HG03097 (cell line): ENCODE results near the gene HYAL1.
"Not testable (repeated sequence)": the region's sequence is repeated elsewhere in the genome, so short reads cannot be mapped to it uniquely, and the experiment has no call there.

ENCODE experiments used
- ATAC-seq: cut with Tn5 transposase; IDR thresholded peaks from one replicate; pipeline ENCODE4 v1.9.1; 2021; ENCODE audit not compliant: unreplicated experiment, low FRiP score

The HYAL1 gene

DNA sequence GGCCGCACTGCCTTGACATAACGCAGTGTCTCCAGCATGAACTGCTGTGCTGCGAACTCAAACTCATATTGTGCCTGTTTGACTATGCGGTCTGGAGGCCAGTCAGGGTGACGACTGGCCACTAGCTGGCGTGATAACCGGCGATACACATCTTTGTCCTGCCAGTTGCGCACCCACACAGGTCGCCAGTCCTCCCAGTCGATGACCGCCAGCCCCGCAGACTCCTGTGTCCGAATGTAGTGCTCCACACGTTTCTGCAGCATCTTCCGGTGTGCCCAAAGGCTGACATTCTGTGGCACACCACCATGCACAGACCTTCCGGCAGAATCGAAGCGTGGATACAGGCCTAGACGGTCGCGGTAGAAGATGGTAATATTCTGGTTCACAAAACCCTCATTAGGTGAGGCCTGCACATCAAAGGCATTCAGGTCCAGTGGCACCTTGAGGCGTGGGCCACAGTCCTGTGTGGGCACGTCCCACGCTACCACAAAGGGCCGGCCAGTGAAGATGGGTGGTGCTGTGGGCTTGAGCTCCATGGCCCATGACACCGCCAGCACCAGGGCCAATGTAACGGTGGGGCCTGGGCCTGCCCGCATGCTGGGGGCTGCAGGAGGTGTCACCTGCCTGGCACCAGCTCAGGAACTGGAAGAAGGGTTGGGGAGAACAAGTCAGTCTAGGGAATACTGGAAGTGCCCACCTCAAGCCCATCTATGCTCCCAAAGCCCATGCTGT, 16.7 kb upstream of the HYAL1 start:
- no peak for ATAC-seq

GRCh38 chr3:50319181-50319893, 16.0 kb upstream of the HYAL1 start:
- ATAC-seq = no peak

DNA sequence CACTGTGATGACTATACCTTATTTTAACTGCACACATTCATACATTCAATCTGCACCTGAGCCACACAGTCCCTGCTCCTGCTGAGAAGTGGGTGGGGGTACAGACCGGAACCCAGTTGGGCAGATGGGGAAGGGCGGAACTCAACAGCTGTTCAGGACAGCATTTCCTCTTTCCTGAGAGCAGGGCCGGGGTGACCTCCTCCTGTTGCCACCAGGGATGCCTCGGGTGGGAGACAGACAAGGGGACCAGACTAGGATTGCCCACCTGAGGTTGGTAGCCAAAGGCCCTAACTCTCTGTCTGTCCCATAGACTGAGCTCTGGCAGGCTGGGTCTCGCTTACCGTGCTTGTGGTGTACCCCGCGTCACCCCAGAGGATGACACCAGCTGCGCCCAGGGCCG, 15.2 kb upstream of the HYAL1 start:
- no peak for ATAC-seq

- ATAC-seq = no peak
Observed at GRCh38 chr3:50318163-50318562, 14.8 kb upstream of the HYAL1 start.

DNA sequence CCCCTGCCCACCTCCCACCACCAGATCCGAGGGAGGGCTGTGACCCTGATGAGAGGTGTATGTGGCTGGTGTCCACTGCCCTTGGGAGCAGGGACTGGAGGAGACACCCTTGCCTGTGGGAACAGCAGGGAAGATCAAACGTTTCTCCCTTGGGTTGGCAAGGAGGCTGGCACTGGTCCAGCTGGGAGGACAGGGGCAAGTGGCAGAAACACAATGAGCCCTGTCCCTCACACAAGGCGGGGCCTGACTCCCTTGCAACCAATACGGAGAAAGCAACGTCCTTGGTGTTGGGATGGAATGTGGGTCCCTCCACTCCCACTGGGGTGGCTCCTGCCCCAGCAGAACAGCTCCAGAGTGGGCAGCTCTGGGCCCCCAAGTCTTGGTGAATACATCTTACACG, 13.9 kb upstream of the HYAL1 start:
- ATAC-seq = no peak

DNA sequence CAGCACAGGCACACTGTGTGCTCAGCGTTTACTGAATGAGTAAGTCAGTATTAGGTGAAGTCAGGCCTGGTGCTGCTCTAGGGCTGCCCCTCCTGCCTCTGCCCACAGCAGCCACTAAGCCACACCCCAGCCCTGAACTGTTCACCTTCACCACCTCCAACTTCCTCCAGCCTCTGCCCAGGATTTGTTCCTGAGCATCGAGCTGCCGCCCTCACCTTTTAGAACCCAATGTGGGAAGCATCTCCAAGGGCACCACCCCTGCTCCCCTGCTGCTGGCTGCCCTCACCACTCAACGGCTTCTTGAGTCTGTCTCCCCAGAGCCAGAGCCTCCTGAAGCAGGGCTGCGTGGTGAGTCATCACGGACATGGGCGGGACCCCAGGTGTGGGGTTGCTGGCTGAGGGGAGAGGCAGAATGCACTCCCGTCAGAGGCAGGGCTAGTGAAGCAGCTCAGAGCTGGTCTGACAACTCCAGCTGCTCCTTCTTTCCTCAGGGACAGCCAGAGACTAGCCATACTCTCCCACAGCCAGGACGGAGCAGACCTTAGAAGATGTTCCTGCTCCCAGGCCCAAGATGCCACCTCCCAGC, 13.4 kb upstream of the HYAL1 start:
- no peak for ATAC-seq

DNA sequence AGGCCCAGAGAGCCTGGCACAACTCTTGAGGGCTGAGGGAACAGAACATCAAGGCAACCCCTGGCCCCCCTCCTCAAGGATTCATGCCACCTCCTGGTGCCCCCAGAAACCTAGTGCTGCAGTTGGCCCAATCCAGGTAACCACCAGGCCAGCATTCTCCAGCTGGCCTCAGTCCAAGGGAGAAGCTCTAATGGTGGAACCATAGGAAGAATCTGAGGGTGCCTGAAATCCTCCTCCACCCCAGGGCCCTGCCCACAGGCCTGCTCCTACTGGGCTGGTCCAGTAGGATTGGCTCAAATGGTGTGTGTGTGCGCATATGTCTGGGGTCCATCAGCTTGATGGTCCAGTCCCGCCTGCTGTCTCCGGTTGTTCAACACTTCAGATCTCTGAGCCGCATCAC, 11.4 kb upstream of the HYAL1 start:
- ATAC-seq = no peak

- ATAC-seq = no peak
Observed at GRCh38 chr3:50314342-50314741, 11.0 kb upstream of the HYAL1 start.

GRCh38 chr3:50312041-50312440, 8.7 kb upstream of the HYAL1 start:
- ATAC-seq = not testable (repeated sequence)

DNA sequence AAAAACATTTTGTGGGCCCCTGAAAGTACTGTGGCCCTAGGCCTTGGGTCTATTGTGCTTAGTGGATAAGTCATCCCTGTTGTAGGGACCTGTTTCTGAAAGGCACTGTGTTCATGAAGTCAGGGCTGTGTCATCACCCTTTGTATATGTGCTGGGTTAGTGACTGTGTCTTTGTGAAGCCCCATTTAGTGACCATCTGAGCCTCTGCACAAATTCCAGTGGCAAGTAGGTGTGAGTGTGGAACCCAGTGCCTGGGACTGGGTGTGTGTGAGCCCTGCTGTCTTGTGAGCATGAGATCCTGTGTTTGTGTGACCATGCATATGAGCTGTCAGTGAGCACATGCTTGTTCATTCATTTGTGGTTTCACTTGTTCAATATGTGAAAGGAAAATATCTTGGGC, 1.2 kb upstream of the HYAL1 start:
- no peak for ATAC-seq

DNA sequence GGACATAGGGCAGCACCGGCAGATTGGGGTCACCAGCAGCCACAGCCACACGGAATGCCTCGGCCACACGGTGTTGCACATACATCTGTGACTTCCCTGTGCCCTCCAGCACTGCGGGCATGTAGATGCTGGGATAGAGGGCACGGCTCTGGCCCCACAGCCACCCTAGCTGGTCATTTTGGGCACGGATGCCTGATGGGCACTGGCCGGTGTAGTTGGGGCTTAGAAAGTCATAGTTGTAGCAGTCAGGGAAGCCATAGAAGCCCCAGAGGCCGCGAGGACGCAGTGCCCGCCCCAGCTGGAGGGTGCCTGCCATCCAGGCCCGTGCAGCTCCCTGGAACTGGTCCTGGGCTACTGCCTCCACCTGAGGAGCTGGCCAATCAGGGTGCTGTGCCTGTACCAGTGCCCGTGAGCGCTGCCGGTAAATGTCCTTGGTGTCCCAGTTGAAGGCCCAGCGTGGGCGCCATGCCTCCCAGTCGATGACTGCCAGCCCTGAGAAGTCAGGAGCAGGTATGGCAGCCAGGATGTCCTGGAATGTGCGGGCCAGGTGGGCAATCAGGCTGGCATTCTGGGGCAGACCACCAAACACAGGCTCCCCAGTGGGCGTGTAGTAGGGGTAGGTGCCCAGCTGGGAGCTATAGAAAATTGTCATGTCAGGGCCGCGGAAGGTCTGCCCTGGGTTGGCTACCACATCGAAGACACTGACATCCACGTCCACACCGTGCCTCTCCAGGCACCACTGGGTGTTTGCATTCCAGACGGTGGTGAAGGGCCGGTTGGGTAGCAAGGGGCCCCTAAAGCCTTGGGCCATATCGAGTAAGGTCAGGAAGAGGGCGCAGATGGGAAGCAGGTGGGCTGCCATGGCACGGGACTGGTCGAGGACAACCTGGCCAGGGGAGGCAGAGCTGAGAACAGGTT, 1.0 kb downstream of the HYAL1 start:
- no peak for ATAC-seq

GRCh38 chr3:50300681-50301254, 2.6 kb downstream of the HYAL1 start:
- ATAC-seq = no peak

DNA sequence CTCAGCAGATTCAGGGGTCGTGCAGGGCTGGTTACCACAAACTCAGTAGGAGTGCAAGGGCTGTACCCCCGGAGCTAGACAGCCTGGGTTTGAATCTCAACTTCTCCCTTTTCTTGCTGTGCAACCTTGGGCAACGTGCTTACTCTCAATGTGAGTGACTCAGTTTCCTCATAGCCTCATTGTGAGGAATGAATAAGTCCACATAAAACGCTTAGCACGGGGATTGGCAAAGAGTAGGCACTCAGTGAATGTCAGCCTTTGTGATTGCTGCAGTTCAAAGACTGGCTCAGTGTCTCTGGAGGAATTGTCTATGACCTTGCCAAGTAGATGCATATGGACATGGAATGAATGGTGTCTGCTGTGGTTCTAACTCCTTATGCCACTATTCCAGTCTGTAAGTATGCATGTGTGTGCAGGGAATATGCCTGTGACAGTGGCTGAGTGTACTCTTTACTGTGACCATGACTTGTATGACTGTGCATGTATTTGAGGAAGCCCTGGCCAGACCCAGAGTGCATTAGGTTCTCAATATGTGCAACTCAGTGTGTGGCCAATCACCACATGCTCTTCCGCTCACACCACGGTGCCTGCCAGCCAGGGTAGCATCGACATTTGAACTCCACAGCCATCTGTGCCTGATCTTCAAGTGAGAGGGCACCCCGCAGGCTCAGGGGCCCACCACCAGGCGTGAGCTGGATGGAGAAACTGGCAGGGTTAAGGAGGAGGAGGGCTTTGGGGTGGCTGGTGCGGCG, 3.3 kb downstream of the HYAL1 start:
- no peak for ATAC-seq

- ATAC-seq = no peak
Observed at GRCh38 chr3:50299638-50299928, 3.8 kb downstream of the HYAL1 start.

GRCh38 chr3:50298836-50299637, 4.3 kb downstream of the HYAL1 start, which contains the start of the genes HYAL3 and NAA80:
HYAL3 (minus strand) TSS chr3:50299405; CDS start chr3:50295602, 3,803 bp downstream.
NAA80 (minus strand) TSS chr3:50299405; CDS start chr3:50297463, 1,942 bp downstream.
- peak; percentile 78 for ATAC-seq

DNA sequence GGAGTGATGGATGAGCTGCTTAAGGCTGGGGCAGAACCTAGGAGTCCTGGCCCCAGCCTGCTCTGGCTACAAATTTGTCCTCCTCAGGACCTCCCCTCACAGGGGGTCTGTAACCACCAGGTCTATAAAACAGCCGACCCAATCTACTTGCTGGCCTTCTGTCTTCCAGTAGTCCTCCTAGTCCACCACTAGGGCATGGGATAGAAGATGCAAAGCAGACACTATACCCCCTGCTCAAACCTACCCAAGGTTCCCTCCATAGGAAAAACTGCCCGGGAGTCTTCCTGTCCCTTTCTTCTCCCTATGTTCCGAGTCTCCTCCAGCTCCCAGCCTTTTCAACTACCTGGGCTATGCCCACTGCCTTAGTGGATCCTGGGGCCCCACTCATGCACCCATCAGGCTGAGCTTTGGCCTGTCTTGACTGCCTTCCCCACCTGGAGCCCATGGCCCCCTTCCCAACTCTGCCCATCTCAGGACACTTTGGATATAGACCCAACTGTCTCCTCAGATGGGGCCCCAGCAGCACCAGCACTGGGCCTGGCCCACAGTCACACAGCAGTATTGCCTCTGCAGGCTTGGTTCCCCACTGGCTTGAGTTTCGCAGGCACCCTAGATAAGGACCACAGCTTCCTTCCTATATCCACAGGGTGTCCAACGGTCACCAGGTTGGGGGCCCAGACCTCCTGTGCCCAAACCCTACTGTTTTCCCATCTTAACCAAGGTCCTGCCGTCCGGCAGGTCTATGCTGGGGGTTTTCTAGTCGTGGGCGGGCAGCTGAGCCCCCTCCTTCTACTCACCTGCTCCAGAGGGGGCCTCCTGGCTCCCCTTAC, 5.3 kb downstream of the HYAL1 start:
- ATAC-seq = no peak

GRCh38 chr3:50297384-50297775, 6.0 kb downstream of the HYAL1 start:
- ATAC-seq = no peak

- no peak for ATAC-seq
Observed at GRCh38 chr3:50296721-50297383, 6.5 kb downstream of the HYAL1 start.
